CD4-positive, alpha-beta T cell treated with Interleukin-2 at 100 ng/mL for 4 hours (primary cell): ENCODE measurements around the gene ALK.
"Not testable (repeated sequence)": the region's sequence is repeated elsewhere in the genome, so short reads cannot be mapped to it uniquely, and the experiment has no call there.

Experiments used
- DNase-seq: peaks from one replicate; pipeline ENCODE4 v3.0.0-alpha.2; 2020; ENCODE audit warnings: low spot score

ALK gene

GRCh38 chr2:29755829-29756228 is 165.6 kb downstream of the ALK start:
- no peak for DNase-seq

GRCh38 chr2:29755233-29755632 is 166.2 kb downstream of the ALK start:
- no peak for DNase-seq

GRCh38 chr2:29753671-29754444 is 167.5 kb downstream of the ALK start:
- no peak for DNase-seq

- no peak for DNase-seq
Observed at GRCh38 chr2:29751390-29751789, 170.0 kb downstream of the ALK start.

GRCh38 chr2:29750463-29750862 is 170.9 kb downstream of the ALK start:
- DNase-seq: not testable (repeated sequence)

GRCh38 chr2:29749843-29750242 is 171.5 kb downstream of the ALK start:
- DNase-seq: no peak

GRCh38 chr2:29749041-29749440 is 172.3 kb downstream of the ALK start:
- DNase-seq: no peak

- no peak for DNase-seq
Observed at GRCh38 chr2:29747786-29748470, 173.5 kb downstream of the ALK start.

- no peak for DNase-seq
Observed at GRCh38 chr2:29744976-29745375, 176.4 kb downstream of the ALK start.

- no peak for DNase-seq
Observed at GRCh38 chr2:29743516-29743915, 177.9 kb downstream of the ALK start.

GRCh38 chr2:29742656-29743055 is 178.7 kb downstream of the ALK start:
- DNase-seq: no peak

- DNase-seq: no peak
Observed at GRCh38 chr2:29741132-29741531, 180.3 kb downstream of the ALK start.

- DNase-seq: no peak
Observed at GRCh38 chr2:29733965-29734364, 187.4 kb downstream of the ALK start.

GRCh38 chr2:29733213-29733612 is 188.2 kb downstream of the ALK start:
- DNase-seq: no peak

GRCh38 chr2:29731948-29732347 is 189.4 kb downstream of the ALK start:
- DNase-seq: no peak

GRCh38 chr2:29729932-29730331 is 191.5 kb downstream of the ALK start:
- no peak for DNase-seq

GRCh38 chr2:29729401-29729800 is 192.0 kb downstream of the ALK start:
- no peak for DNase-seq

- DNase-seq: no peak
Observed at GRCh38 chr2:29726976-29727375, 194.4 kb downstream of the ALK start.

GRCh38 chr2:29725610-29726009 is 195.8 kb downstream of the ALK start:
- no peak for DNase-seq

- no peak for DNase-seq
Observed at GRCh38 chr2:29724282-29724681, 197.1 kb downstream of the ALK start.

- DNase-seq: no peak
Observed at GRCh38 chr2:29723255-29724001, 198.0 kb downstream of the ALK start.

GRCh38 chr2:29719639-29720038 is 201.7 kb downstream of the ALK start:
- no peak for DNase-seq

GRCh38 chr2:29718076-29718686 is 203.2 kb downstream of the ALK start:
- DNase-seq: no peak
